ENCODE data around the gene RIMS1.

The RIMS1 gene

DNA sequence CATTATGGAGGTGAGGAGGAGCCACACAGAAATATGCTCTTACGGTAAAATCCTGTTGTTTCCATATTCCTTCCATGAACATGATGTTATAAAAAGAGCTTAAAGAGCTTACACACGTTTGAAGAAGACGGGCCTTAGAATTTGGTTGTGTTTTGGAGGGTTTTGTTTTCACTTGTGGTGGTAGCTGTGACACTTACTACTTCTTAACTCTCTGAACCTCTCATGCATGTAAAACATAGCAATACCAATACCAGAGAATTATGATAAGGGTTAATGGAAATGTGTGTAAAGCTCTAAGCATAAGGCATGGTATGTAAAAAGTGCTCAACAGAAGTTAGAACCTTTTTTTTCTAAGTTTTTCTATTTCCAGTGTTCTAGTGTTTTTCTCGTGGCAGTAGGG lies 479.4 kb downstream of the RIMS1 start:
- H3K79me2 ChIP-seq (ENCODE audit: insufficient read depth, low read length): no peaks in the 10 kb centered on the region
- H4K20me1 ChIP-seq (ENCODE audit: low read depth, low read length): no peaks in the 10 kb centered on the region
- H3K9ac ChIP-seq (ENCODE audit: low read length): no peak overlapping the region
- H2AFZ ChIP-seq (ENCODE audit: low read depth, low read length, severe bottlenecking): no peak overlapping the region
- H3K36me3 ChIP-seq (ENCODE audit: low read length): no peaks in the 10 kb centered on the region
- no peaks in the 10 kb centered on the region for H3K9me3 ChIP-seq (ENCODE audit: insufficient read depth, low read length)
- H3K27me3 ChIP-seq (ENCODE audit: low read length): no peaks in the 10 kb centered on the region
- no peaks in the 10 kb centered on the region for H3K9me2 ChIP-seq (replicated peaks; ENCODE audit: insufficient read depth, low read length)
- TF ChIP-seq, protein P1, sequence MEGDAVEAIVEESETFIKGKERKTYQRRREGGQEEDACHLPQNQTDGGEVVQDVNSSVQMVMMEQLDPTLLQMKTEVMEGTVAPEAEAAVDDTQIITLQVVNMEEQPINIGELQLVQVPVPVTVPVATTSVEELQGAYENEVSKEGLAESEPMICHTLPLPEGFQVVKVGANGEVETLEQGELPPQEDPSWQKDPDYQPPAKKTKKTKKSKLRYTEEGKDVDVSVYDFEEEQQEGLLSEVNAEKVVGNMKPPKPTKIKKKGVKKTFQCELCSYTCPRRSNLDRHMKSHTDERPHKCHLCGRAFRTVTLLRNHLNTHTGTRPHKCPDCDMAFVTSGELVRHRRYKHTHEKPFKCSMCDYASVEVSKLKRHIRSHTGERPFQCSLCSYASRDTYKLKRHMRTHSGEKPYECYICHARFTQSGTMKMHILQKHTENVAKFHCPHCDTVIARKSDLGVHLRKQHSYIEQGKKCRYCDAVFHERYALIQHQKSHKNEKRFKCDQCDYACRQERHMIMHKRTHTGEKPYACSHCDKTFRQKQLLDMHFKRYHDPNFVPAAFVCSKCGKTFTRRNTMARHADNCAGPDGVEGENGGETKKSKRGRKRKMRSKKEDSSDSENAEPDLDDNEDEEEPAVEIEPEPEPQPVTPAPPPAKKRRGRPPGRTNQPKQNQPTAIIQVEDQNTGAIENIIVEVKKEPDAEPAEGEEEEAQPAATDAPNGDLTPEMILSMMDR (IDR thresholded peaks at IDR 0.05; ENCODE audit: insufficient read depth, low read length, poor library complexity, severe bottlenecking): no peak
- TF ChIP-seq EZH2phosphoT487 (conservative IDR thresholded peaks at IDR 0.05; ENCODE audit: low read length): no peak
- H3K4me2 ChIP-seq (ENCODE audit: low read depth, low read length, poor library complexity, severe bottlenecking): no peak overlapping the region
- no peaks in the 10 kb centered on the region for H3F3A ChIP-seq (ENCODE audit: insufficient read depth)
- H3K4me3 ChIP-seq (ENCODE audit: insufficient read depth, low read length, poor library complexity, severe bottlenecking): no peak overlapping the region
- H3K27ac ChIP-seq (ENCODE audit: low read depth, low read length): no peak overlapping the region

DNA sequence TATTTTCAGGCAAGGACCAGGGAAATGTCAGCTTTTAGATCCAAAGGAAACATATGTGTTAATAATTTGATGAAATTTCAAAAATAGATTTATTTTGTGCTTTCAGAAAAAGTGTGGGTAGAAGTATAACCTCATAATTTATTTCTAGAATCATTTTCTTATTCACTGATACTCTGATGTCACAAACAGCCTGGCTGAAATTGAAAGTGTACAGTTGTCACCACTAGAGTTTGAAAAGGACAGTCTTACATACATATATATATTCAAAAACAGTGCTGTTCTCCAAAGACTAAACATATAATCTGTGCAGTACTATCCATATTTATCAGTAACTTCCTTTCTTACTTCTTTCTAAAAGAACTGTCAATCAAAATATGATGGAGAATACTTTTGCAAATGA lies 481.1 kb downstream of the RIMS1 start:
- Histone ChIP-seq H3K4me2 (ENCODE audit: low read depth, low read length, poor library complexity, severe bottlenecking) (no peak overlapping the region), H3K9me3 (ENCODE audit: insufficient read depth, low read length) (no peaks in the 10 kb centered on the region), H3K36me3 (ENCODE audit: low read length) (no peaks in the 10 kb centered on the region), H4K20me1 (ENCODE audit: low read depth, low read length) (no peaks in the 10 kb centered on the region), H3K9me2 (replicated peaks; ENCODE audit: insufficient read depth, low read length) (no peaks in the 10 kb centered on the region), H3K4me3 (ENCODE audit: insufficient read depth, low read length, poor library complexity, severe bottlenecking) (no peak overlapping the region), H3F3A (ENCODE audit: insufficient read depth) (no peaks in the 10 kb centered on the region), H3K27me3 (ENCODE audit: low read length) (no peaks in the 10 kb centered on the region), H3K9ac (ENCODE audit: low read length) (no peak overlapping the region), H3K27ac (ENCODE audit: low read depth, low read length) (no peak overlapping the region), H2AFZ (ENCODE audit: low read depth, low read length, severe bottlenecking) (no peak overlapping the region), H3K79me2 (ENCODE audit: insufficient read depth, low read length) (no peaks in the 10 kb centered on the region)
- TF ChIP-seq, protein P1 (IDR thresholded peaks at IDR 0.05; ENCODE audit: insufficient read depth, low read length, poor library complexity, severe bottlenecking): no peak
- TF ChIP-seq EZH2phosphoT487 (conservative IDR thresholded peaks at IDR 0.05; ENCODE audit: low read length): no peak

DNA sequence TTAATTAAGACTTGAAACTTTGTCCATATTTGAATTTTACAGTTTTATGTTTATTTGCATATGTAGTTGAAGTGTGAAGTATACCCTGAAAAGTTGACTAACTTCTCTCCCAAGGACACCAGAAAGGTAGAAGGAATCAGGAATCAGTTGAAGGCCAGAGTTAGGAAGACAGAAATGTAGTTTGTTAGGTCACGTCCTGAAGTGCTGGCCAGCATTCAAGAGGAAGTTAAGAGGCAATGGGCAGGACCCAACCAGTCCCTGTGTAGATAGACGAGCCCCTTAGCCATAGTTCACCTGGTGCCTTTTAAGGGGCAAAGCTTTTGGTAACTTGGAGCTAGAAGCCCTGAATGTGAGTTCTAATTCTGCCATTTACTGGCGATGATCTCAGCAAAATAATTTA lies 485.1 kb downstream of the RIMS1 start:
- Histone ChIP-seq H3K27me3 (ENCODE audit: low read length) (no peaks in the 10 kb centered on the region), H3K9ac (ENCODE audit: low read length) (no peak overlapping the region), H3K79me2 (ENCODE audit: insufficient read depth, low read length) (no peaks in the 10 kb centered on the region), H3K36me3 (ENCODE audit: low read length) (no peaks in the 10 kb centered on the region), H4K20me1 (ENCODE audit: low read depth, low read length) (no peaks in the 10 kb centered on the region), H3K4me3 (ENCODE audit: insufficient read depth, low read length, poor library complexity, severe bottlenecking) (no peak overlapping the region), H3K9me3 (ENCODE audit: insufficient read depth, low read length) (no peaks in the 10 kb centered on the region), H3K9me2 (replicated peaks; ENCODE audit: insufficient read depth, low read length) (no peaks in the 10 kb centered on the region), H2AFZ (ENCODE audit: low read depth, low read length, severe bottlenecking) (peak overlapping the region; percentile 2), H3K4me2 (ENCODE audit: low read depth, low read length, poor library complexity, severe bottlenecking) (no peak overlapping the region), H3K27ac (ENCODE audit: low read depth, low read length) (no peak overlapping the region), H3F3A (ENCODE audit: insufficient read depth) (no peaks in the 10 kb centered on the region)
- TF ChIP-seq, protein P1 (IDR thresholded peaks at IDR 0.05; ENCODE audit: insufficient read depth, low read length, poor library complexity, severe bottlenecking): no peak
- no peak for TF ChIP-seq EZH2phosphoT487 (conservative IDR thresholded peaks at IDR 0.05; ENCODE audit: low read length)

All from SU-DHL-6 (cell line).